ENCODE data around the gene PALD1.

Gene PALD1

DNA sequence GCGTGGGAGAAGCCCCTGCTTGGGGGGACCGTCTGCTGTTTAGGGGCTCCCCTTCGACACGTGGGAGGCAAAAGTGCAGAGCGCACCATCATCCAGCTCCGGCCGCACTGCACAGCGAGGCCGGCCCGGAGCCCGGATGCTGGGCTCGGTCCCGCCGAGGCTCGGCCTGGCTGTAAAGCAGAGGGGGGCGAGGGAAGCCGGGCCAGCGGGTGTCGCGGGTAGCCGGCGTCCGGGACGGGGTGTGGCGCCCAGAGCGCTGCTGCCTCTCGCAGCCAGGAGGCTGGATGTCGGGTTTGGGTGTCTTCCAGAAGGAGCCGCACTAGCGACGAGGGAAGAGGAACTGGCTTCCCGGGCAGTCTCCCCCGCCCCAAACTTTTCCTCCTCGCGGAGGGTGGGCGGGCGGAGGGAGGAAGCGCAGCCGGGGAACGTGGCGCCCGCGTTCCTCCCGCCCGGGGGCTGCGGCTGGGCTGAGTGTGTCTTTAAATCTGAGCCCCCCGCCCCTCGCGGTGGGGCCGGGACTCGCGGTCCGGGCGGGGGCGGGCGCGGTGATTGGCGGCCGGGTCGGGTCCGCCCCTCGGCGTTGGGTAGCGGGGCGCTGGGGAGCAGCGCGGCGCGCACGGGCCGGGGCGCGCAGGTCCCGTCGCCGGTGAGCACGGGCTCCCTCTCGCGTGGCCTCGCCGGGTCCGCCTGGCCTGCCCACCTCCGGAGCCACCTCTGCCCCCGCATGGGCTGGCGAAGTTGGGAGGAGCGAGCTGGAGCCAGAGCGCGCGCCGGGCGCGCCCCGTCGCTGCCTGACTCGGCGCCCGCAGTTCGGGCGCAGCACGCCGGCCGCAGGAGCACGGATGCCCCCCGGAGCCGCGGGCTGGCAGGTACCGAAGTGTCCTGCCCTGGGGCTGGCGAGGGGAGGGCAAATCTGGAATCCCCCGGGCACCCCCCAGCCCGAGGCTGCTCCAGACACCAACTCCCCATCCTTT, at the start of gene PALD1:
TSS of gene PALD1 (plus strand) at position 577 of the 974 bp plus-strand sequence. CDS start 47,185 bp downstream, outside the sequence.
- TF ChIP-seq, protein P1, sequence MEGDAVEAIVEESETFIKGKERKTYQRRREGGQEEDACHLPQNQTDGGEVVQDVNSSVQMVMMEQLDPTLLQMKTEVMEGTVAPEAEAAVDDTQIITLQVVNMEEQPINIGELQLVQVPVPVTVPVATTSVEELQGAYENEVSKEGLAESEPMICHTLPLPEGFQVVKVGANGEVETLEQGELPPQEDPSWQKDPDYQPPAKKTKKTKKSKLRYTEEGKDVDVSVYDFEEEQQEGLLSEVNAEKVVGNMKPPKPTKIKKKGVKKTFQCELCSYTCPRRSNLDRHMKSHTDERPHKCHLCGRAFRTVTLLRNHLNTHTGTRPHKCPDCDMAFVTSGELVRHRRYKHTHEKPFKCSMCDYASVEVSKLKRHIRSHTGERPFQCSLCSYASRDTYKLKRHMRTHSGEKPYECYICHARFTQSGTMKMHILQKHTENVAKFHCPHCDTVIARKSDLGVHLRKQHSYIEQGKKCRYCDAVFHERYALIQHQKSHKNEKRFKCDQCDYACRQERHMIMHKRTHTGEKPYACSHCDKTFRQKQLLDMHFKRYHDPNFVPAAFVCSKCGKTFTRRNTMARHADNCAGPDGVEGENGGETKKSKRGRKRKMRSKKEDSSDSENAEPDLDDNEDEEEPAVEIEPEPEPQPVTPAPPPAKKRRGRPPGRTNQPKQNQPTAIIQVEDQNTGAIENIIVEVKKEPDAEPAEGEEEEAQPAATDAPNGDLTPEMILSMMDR (IDR thresholded peaks at IDR 0.05; ENCODE audit: insufficient read depth, missing control alignments), result no peak
- DNase-seq (ENCODE audit: insufficient read length, low spot score) (peak; percentile 63), FAIRE-seq (no peak)

DNA sequence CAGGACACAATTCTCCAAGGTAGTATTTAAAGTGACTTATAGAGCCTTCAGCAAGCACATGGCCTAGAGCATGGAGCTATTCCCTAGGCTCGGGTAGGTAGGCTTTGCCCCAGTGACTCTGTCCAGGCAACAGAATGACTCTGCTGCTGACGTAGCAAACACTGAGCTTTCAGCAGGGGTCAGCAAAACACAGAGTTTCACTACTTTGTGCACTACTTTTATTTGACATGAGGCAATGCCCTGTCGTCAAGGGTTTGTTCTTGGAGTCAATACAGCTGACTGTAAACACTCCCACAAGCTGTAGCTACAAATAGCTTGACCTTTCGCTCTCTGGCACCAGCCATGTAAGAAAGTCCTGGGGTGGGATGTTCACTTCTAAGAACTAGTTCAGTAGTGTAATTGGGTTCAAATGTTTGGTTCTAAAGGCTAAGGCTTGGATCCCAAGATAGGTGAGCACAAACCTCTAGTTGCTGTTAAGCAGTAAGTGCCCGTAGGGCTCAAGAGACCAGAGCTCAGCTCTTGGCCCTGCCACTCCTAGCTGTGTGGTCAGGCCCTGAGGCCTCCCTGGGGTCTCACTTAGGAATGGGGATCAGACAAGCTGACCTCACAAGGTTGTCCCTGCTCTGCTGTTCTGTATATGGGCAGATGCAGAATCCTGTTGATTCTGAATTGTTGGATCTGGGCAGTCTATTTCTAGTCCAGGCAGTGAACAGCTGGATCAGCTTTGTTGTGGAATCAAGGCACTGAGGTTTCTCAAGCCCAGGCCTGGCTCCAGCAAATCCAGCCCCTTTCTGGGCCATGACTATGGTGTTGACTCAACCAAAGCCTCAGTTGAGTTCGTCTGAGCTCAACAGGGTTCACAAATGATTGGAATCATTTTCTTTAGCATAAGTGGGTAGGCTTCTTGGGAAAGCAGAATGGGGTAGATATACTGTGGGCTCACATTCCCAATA, 47.8 kb upstream of the PALD1 start:
- no peak for DNase-seq (ENCODE audit: insufficient read length, low spot score)
- no peak for FAIRE-seq
- TF ChIP-seq, protein P1 (IDR thresholded peaks at IDR 0.05; ENCODE audit: insufficient read depth, missing control alignments), result no peak

DNA sequence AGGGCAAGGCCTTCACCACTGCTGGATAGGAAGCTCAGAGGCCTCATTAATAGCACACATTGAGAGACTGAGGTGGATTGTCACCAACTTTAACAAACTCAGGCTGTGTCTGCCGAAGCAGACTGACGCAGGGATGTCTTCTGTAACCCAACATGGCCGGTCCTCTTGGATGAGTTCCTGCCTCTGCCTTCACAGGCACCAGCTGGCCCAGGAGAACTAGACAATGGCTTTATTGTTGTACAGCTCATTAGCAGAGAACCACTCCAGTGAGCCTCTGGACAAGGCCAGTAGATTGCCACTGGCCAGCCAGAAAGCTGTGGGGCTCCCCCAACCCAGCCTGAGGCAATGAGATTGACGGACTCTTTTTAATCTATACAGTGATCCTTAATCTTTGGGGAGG, 46.5 kb upstream of the PALD1 start:
- no peak for DNase-seq (ENCODE audit: insufficient read length, low spot score)
- TF ChIP-seq, protein P1 (IDR thresholded peaks at IDR 0.05; ENCODE audit: insufficient read depth, missing control alignments), result no peak
- FAIRE-seq, result no peak

DNA sequence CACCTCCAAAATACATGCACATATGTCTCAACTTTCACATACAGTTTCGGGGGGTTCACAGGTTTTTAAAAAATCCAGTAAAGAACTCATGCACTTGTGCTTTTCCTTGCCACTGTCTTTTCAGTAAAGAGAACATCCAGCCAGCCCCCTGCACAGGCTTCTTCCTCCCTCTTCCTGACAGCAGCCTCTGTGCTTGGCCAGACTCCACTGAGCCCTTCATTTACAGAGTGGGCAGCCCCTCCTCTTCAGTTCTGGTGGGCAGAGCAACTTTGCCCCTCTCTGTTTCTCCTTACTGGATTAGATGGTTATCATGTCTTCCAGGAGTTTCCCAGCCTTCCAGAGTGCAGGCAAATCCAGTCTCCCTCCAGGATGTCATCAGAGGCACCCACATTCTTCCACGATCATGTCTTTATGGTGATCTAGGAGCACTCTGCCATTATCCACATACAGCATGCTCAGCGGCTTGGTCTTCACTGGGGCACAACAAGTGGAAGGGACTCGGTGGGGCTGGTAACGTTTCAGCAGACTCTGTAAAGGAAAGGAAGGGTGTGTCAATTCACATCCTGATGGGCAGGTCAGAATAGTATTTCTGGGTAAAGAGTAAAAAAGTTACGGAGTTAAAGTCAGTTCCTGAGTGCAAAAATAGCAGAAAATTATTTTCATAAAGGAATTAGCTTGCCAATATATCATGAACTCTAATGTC, 45.9 kb upstream of the PALD1 start:
- TF ChIP-seq, protein P1 (IDR thresholded peaks at IDR 0.05; ENCODE audit: insufficient read depth, missing control alignments), result no peak
- FAIRE-seq (no peak), DNase-seq (ENCODE audit: insufficient read length, low spot score) (no peak)

DNA sequence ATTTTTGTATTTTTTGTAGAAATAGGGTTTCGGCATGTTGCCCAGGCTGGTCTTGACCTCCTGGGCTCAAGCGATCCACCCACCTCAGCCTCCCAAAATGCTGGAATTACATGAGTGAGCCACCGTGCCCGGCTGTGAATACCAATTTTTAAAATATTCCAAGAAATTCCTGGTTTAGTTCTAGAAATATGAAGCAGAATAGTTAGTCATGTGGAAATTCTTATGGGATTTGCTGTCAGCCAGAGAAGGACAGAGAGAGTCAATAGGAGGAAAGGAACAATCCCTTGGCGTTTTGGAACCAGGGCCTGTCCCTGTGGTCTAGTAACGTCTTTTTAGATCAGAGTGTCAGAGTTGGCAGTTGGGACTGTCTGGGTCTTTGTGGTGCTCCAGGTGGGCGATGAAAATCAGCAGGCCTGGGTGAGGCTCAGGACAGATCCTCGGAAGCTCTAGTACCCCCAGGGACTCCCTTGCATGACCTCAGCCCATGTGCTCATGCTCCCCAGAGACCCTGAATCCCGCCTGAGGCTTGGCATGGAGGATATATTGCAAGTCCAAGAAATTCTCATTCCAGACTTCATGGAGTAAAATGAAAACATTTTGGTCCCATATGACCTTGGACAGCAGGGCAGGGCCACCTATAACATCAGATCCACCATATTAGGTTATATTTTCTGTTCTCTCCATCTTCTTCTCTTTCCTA, 44.8 kb upstream of the PALD1 start:
- no peak for DNase-seq (ENCODE audit: insufficient read length, low spot score)
- no peak for FAIRE-seq
- TF ChIP-seq, protein P1 (IDR thresholded peaks at IDR 0.05; ENCODE audit: insufficient read depth, missing control alignments), result no peak

Data from D721Med (cell line).